Vagina (tissue), 2 donors: ENCODE results near the gene MGA.

ENCODE experiments used
- POLR2A ChIP-seq, 2 donors: fragments of 450-650 bp; IDR thresholded peaks; one replicate each; pipeline ENCODE4 v1.6.1; 2017; ENCODE audit warnings: antibody characterized with exemption in 2 of 2, mild to moderate bottlenecking in 2 of 2, moderate library complexity in 2 of 2
- TF ChIP-seq, protein P1 (sequence below), 3 experiments: fragments of 450-650 bp in 2 of 3; fragments of 200-600 bp in 1 of 3; sonication (generic) in 1 of 3; IDR thresholded peaks; one replicate each; pipeline ENCODE4 v1.5.1; 2017 to 2019; ENCODE audit warnings: antibody characterized with exemption in 3 of 3, mild to moderate bottlenecking in 2 of 3, moderate library complexity in 2 of 3

DNA sequence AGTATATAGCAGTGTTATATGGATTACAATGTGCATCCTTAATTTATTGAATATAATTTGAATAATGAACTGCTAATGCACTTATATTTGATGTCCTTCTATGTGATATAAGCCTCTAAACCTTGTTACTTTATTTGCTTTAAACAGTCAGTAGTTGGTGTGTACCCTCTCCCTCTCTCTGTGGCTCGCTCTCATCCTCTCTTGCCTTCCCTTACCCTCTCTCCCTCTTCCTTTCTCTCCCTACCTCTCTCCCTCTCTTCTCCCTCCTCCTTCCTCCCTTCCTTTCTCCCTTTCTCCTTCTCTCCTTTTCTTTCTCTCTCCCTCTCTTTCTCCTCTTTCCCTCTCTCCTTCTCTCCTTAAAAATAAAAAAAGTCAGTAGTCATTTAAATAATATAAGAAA is 28.9 kb downstream of the MGA start:
- no peak for TF ChIP-seq POLR2A (IDR thresholded peaks at IDR 0.05)
- TF ChIP-seq, protein P1, sequence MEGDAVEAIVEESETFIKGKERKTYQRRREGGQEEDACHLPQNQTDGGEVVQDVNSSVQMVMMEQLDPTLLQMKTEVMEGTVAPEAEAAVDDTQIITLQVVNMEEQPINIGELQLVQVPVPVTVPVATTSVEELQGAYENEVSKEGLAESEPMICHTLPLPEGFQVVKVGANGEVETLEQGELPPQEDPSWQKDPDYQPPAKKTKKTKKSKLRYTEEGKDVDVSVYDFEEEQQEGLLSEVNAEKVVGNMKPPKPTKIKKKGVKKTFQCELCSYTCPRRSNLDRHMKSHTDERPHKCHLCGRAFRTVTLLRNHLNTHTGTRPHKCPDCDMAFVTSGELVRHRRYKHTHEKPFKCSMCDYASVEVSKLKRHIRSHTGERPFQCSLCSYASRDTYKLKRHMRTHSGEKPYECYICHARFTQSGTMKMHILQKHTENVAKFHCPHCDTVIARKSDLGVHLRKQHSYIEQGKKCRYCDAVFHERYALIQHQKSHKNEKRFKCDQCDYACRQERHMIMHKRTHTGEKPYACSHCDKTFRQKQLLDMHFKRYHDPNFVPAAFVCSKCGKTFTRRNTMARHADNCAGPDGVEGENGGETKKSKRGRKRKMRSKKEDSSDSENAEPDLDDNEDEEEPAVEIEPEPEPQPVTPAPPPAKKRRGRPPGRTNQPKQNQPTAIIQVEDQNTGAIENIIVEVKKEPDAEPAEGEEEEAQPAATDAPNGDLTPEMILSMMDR (IDR thresholded peaks at IDR 0.05): no peak
